Smooth muscle cell (in vitro differentiated cells): ENCODE measurements around the gene OAS1. TPM values are rescaled to one million over a fixed set of nuclear protein-coding genes. Genes with fewer than 3 reads are reported as not detected.

ENCODE experiments used
- DNase-seq: peaks from one replicate; lab custom pipeline; 2025; ENCODE audit not compliant: unreplicated experiment; lab: John Stamatoyannopoulos, UW
- H2AFZ ChIP-seq: fragments of 200-600 bp; sonication (generic); 2 replicates; pipeline ENCODE4 v1.6.0; 2016; ENCODE audit warnings: antibody characterized with exemption, low read depth, mild to moderate bottlenecking
- H3F3A ChIP-seq: fragments of 200-600 bp; sonication (generic); 2 replicates; pipeline ENCODE4 v1.6.0; 2017; ENCODE audit warnings: antibody characterized with exemption, low read depth
- H3K27ac ChIP-seq: fragments of 200-600 bp; sonication (generic); 2 replicates; pipeline ENCODE4 v1.5.1; 2016; ENCODE audit warnings: low read depth, mild to moderate bottlenecking
- H3K27me3 ChIP-seq: fragments of 200-600 bp; sonication (generic); 2 replicates; pipeline ENCODE4 v1.6.1; 2016; ENCODE audit warnings: low read depth, mild to moderate bottlenecking
- H3K36me3 ChIP-seq: fragments of 200-600 bp; sonication (generic); 2 replicates; pipeline ENCODE4 v1.5.1; 2016; ENCODE audit warnings: low read depth
- H3K4me1 ChIP-seq: fragments of 200-600 bp; sonication (generic); 2 replicates; pipeline ENCODE4 v1.5.1; 2016; ENCODE audit warnings: low read depth
- H3K4me2 ChIP-seq: fragments of 200-600 bp; sonication (generic); 2 replicates; pipeline ENCODE4 v1.6.0; 2016; ENCODE audit warnings: mild to moderate bottlenecking
- H3K4me3 ChIP-seq: fragments of 200-600 bp; sonication (generic); 2 replicates; pipeline ENCODE4 v1.5.1; 2016; ENCODE audit warnings: mild to moderate bottlenecking
- H3K79me2 ChIP-seq: fragments of 200-600 bp; sonication (generic); 2 replicates; pipeline ENCODE4 v1.6.0; 2016; ENCODE audit warnings: low read depth, mild to moderate bottlenecking
- H3K9ac ChIP-seq: fragments of 200-600 bp; sonication (generic); 2 replicates; pipeline ENCODE4 v1.6.0; 2016; ENCODE audit warnings: low read depth
- H3K9me3 ChIP-seq: fragments of 200-600 bp; sonication (generic); replicated peaks from 2 replicates; pipeline ENCODE4 v1.5.1; 2016; ENCODE audit warnings: low read depth
- H4K20me1 ChIP-seq: fragments of 200-600 bp; sonication (generic); 2 replicates; pipeline ENCODE4 v1.6.0; 2016; ENCODE audit warnings: low read depth
- CTCF ChIP-seq: fragments of 200-600 bp; sonication (generic); IDR thresholded peaks from 2 replicates; pipeline ENCODE4 v1.5.1; 2017; ENCODE audit warnings: borderline replicate concordance, mild to moderate bottlenecking, antibody characterized with exemption; ENCODE audit not compliant: insufficient read depth, poor library complexity, severe bottlenecking
- WGBS: methylation state at CpG from one replicate; pipeline ENCODE4 v1.1.7; 2016; ENCODE audit warnings: low lambda C conversion rate; 5-methylcytosine and 5-hydroxymethylcytosine counted together
- polyA plus RNA-seq: library from polyadenylated mRNA; unstranded; fragments of >200 nt; fragmentation: Nextera tagmentation; extraction: Ambion mirVana; gene quantifications from 2 replicates; pipeline ENCODE4 v1.2.1, GENCODE V29; 2016
- total RNA-seq: library from RNA; depleted of rRNA; stranded (reverse); fragments of >200 nt; gene quantifications from 2 replicates; pipeline ENCODE4 v1.2.3, GENCODE V29; 2014

The OAS1 gene
- total and polyA plus RNA-seq, 2 experiments from 2014 or later, result 0.27 TPM; not detected in 1

DNA sequence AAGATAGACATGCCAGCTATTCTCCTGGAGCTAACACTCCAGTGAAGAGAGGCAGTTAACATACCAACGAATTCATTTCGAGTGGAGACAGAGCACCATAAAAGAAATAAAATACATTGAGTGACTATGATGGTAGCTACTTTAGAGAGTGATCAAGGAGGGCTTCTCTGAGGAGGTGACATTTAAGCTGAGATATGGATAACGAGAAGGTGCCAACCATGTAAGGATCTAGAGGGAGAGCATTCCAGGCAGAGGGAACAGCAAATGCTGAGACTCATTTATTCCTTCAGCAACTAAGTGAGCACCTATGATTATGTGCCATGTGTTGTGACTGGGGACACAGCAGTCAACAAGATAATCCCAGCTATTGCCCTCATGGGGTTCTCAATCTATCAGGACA is 28.3 kb upstream of the OAS1 start:
- no peaks in the 10 kb centered on the region for H3F3A ChIP-seq

DNA sequence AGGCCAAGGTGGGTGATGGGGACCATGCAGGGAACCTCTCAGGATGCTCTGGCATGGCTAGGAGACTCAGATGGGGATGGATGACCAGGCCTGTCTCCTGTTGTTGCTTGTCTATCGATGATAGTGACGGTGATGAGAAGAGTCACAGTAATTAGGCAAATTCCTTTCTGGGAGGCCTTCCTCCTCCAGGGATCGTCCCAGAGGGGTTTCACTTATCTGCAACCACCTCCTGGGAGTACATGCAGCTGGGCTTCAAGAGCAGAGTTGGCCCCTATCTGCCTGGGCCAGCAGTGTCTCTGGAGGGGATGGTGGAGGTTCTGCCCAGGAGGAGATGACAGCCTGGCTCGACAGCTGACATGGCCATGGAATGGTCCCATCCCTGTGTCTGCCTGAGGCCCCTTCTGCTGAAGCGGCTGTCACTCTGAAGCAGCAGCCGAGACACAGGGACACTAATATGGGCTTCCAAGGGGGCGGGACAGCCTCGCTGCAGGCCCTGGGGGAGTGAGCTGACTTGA is 27.5 kb upstream of the OAS1 start:
- no peak overlapping the region for H2AFZ ChIP-seq
- H3K4me1 ChIP-seq, result no peaks in the 10 kb centered on the region
- H3K9me3 ChIP-seq, result no peaks in the 10 kb centered on the region
- H3K27me3 ChIP-seq, result peaks cover 8% of the 10 kb centered on the region
- 78% methylated on average over 8 of the region's 8 CpGs for WGBS
- DNase-seq, result no peak
- no peaks in the 10 kb centered on the region for H3K79me2 ChIP-seq
- H4K20me1 ChIP-seq, result no peaks in the 10 kb centered on the region
- H3K9ac ChIP-seq, result no peak overlapping the region
- no peaks in the 10 kb centered on the region for H3F3A ChIP-seq
- H3K4me2 ChIP-seq, result no peak overlapping the region
- no peak for TF ChIP-seq CTCF
- H3K27ac ChIP-seq, result no peak overlapping the region
- H3K36me3 ChIP-seq, result no peaks in the 10 kb centered on the region
- H3K4me3 ChIP-seq, result no peak overlapping the region

More for the DNA sequence above, 28.3 kb upstream of the OAS1 start:
- Histone ChIP-seq H2AFZ (no peak overlapping the region), H3K4me1 (no peaks in the 10 kb centered on the region), H3K4me3 (no peak overlapping the region), H3K79me2 (no peaks in the 10 kb centered on the region), H3K4me2 (no peak overlapping the region), H3K27ac (no peak overlapping the region), H3K9ac (no peak overlapping the region), H3K36me3 (no peaks in the 10 kb centered on the region), H3K9me3 (no peaks in the 10 kb centered on the region), H3K27me3 (peaks cover 5% of the 10 kb centered on the region), H4K20me1 (no peaks in the 10 kb centered on the region)
- no peak for DNase-seq
- no peak for TF ChIP-seq CTCF
- 94% methylated on average over 3 of the region's 3 CpGs for WGBS

GRCh38 chr12:112881602-112882001 is 25.2 kb upstream of the OAS1 start:
- H3K4me1 ChIP-seq, result no peaks in the 10 kb centered on the region
- no peak for TF ChIP-seq CTCF
- H3F3A ChIP-seq, result no peaks in the 10 kb centered on the region
- 78% methylated on average over 6 of the region's 6 CpGs for WGBS
- H3K4me2 ChIP-seq, result no peak overlapping the region
- no peak for DNase-seq
- no peak overlapping the region for H2AFZ ChIP-seq
- no peak overlapping the region for H3K9ac ChIP-seq
- H3K27ac ChIP-seq, result no peak overlapping the region
- no peaks in the 10 kb centered on the region for H3K9me3 ChIP-seq
- H3K79me2 ChIP-seq, result no peaks in the 10 kb centered on the region
- H4K20me1 ChIP-seq, result no peaks in the 10 kb centered on the region
- H3K36me3 ChIP-seq, result no peaks in the 10 kb centered on the region
- H3K27me3 ChIP-seq, result peaks cover 10% of the 10 kb centered on the region
- no peak overlapping the region for H3K4me3 ChIP-seq

GRCh38 chr12:112885236-112885635 is 21.5 kb upstream of the OAS1 start:
- H3K36me3 ChIP-seq, result no peaks in the 10 kb centered on the region
- WGBS, result 67% methylated on average over 2 of the region's 2 CpGs

More at GRCh38 chr12:112885236-112885635, 21.5 kb upstream of the OAS1 start:
- Histone ChIP-seq H3K4me2 (no peak overlapping the region), H3K27me3 (peaks cover 5% of the 10 kb centered on the region), H3K9me3 (no peaks in the 10 kb centered on the region), H2AFZ (no peak overlapping the region), H4K20me1 (no peaks in the 10 kb centered on the region), H3K27ac (no peak overlapping the region), H3K4me3 (no peak overlapping the region), H3F3A (no peaks in the 10 kb centered on the region), H3K9ac (no peak overlapping the region), H3K4me1 (no peaks in the 10 kb centered on the region), H3K79me2 (no peaks in the 10 kb centered on the region)
- TF ChIP-seq CTCF, result no peak
- DNase-seq, result no peak
